Measurements from ENCODE around the gene BBS4.
"Not testable (repeated sequence)": the region's sequence is repeated elsewhere in the genome, so short reads cannot be mapped to it uniquely, and the experiment has no call there.

DNA sequence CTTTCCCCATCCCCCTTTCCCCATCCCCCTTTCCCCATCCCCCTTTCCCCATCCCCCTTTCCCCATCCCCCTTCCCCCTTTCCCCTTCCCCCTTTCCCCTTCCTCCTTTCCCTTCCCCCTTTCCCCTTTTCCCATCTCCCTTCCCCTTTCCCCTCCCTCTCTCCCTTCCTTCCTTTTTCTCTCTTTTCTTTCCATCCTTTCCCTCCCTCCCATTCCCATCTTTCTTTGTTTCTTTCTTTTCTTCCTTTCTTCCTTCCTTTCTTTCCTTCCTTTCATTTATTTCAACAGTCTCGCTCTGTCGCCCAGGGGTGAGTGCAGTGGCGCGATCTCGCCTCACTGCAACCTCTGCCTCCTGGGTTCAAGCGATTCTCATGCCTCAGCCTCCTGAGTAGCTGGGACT lies 39.8 kb downstream of the BBS4 start:
- TF ChIP-seq, protein P1, sequence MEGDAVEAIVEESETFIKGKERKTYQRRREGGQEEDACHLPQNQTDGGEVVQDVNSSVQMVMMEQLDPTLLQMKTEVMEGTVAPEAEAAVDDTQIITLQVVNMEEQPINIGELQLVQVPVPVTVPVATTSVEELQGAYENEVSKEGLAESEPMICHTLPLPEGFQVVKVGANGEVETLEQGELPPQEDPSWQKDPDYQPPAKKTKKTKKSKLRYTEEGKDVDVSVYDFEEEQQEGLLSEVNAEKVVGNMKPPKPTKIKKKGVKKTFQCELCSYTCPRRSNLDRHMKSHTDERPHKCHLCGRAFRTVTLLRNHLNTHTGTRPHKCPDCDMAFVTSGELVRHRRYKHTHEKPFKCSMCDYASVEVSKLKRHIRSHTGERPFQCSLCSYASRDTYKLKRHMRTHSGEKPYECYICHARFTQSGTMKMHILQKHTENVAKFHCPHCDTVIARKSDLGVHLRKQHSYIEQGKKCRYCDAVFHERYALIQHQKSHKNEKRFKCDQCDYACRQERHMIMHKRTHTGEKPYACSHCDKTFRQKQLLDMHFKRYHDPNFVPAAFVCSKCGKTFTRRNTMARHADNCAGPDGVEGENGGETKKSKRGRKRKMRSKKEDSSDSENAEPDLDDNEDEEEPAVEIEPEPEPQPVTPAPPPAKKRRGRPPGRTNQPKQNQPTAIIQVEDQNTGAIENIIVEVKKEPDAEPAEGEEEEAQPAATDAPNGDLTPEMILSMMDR (IDR thresholded peaks at IDR 0.05; ENCODE audit: low read depth, low read length, poor library complexity, severe bottlenecking): not testable (repeated sequence)
- not testable (repeated sequence) for TF ChIP-seq EZH2phosphoT487 (IDR thresholded peaks at IDR 0.05; ENCODE audit: borderline replicate concordance, low read length)

Measured in DOHH2 (cell line).